Measurements from ENCODE around the gene PDE3B. TPM values are rescaled to one million over a fixed set of nuclear protein-coding genes. Genes with fewer than 3 reads are reported as not detected.

Gene PDE3B
- total RNA-seq, 1 experiment from 2014 or later, result 4.8 TPM

DNA sequence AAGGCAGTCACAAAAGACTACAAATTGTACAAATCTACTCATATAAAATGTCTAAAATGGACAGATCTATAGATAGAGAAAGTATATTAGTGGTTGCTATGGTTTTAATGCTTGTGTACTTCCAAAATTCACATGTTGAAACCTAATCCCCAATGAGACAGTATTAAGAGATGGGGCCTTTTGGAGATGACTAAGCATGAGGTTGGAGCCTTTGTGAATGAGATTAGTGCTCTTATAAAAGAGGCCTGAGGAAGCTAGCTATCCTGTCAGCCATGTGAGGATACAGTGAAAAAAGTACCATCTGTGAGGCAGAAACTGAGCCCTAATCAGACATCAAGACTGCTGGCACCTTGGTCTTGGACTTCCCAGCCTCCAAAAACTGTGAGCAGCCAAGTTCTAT is 165.9 kb downstream of the PDE3B start:
- POLR2A ChIA-PET (ENCODE audit: low non-redundant PET), result no interaction called here
- intact Hi-C loops (cut with micrococcal nuclease; ENCODE audit: unreplicated experiment), result no loop called here
- H3K27me3 ChIP-seq (replicated peaks; ENCODE audit: insufficient read depth, low read depth, low read length, poor library complexity), result no peaks in the 10 kb centered on the region

GRCh38 chr11:14812757-14813156 is 169.2 kb downstream of the PDE3B start:
- H3K4me3 ChIP-seq (ENCODE audit: low read depth, low read length, poor library complexity, severe bottlenecking), result no peak overlapping the region
- H3K27me3 ChIP-seq (replicated peaks; ENCODE audit: insufficient read depth, low read depth, low read length, poor library complexity), result no peaks in the 10 kb centered on the region
- H3K4me1 ChIP-seq (ENCODE audit: insufficient read depth, low read length, poor library complexity, severe bottlenecking), result no peaks in the 10 kb centered on the region
- POLR2A ChIA-PET (ENCODE audit: low non-redundant PET), result no interaction called here
- H3K9me3 ChIP-seq (ENCODE audit: low read depth, low read length, poor library complexity, severe bottlenecking), result no peaks in the 10 kb centered on the region
- no peak for DNase-seq (ENCODE audit: low spot score)
- H3K36me3 ChIP-seq (ENCODE audit: insufficient read depth, low read length, poor library complexity, severe bottlenecking), result no peaks in the 10 kb centered on the region
- BruUV-seq (replicated peaks), result no TSS peak
- CTCF ChIA-PET, result no interaction called here
- no peak for TF ChIP-seq CTCF (conservative IDR thresholded peaks at IDR 0.05; ENCODE audit: low read depth, low read length)
- TF ChIP-seq EZH2 (IDR thresholded peaks at IDR 0.05; ENCODE audit: borderline replicate concordance, low read depth, low read length, poor library complexity, severe bottlenecking), result no peak
- H3K27ac ChIP-seq (ENCODE audit: low read depth, low read length, poor library complexity, severe bottlenecking), result no peak overlapping the region
- intact Hi-C loops (cut with micrococcal nuclease; ENCODE audit: unreplicated experiment), result no loop called here

More for the DNA sequence above, 165.9 kb downstream of the PDE3B start:
- Histone ChIP-seq H3K4me1 (ENCODE audit: insufficient read depth, low read length, poor library complexity, severe bottlenecking) (no peaks in the 10 kb centered on the region), H3K27ac (ENCODE audit: low read depth, low read length, poor library complexity, severe bottlenecking) (no peak overlapping the region), H3K4me3 (ENCODE audit: low read depth, low read length, poor library complexity, severe bottlenecking) (no peak overlapping the region), H3K9me3 (ENCODE audit: low read depth, low read length, poor library complexity, severe bottlenecking) (no peaks in the 10 kb centered on the region), H3K36me3 (ENCODE audit: insufficient read depth, low read length, poor library complexity, severe bottlenecking) (no peaks in the 10 kb centered on the region)
- peak; percentile 64 for DNase-seq (ENCODE audit: low spot score)
- CTCF ChIA-PET, result no interaction called here
- no TSS peak for BruUV-seq (replicated peaks)
- no peak for TF ChIP-seq CTCF (conservative IDR thresholded peaks at IDR 0.05; ENCODE audit: low read depth, low read length)
- TF ChIP-seq EZH2 (IDR thresholded peaks at IDR 0.05; ENCODE audit: borderline replicate concordance, low read depth, low read length, poor library complexity, severe bottlenecking), result no peak

DNA sequence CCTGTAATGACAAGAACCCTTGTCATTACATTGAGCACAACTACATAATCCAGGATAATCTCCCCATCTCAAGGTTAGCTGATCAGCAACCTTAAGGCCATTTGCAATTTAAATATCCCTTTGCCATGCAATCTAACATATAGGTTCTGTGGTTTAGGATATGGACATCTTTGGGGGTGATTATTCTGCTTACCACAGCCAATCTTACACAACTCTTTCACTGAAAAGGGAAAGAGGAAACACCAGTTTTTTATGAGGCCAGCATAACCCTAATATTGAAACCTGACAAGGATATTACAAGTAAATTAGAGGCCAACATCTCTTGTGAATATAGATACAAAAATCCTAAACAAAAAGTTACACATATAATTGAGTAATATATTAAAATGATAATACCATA is 169.9 kb downstream of the PDE3B start:
- no TSS peak for BruUV-seq (replicated peaks)
- H3K4me3 ChIP-seq (ENCODE audit: low read depth, low read length, poor library complexity, severe bottlenecking), result no peak overlapping the region
- intact Hi-C loops (cut with micrococcal nuclease; ENCODE audit: unreplicated experiment), result no loop called here
- H3K27ac ChIP-seq (ENCODE audit: low read depth, low read length, poor library complexity, severe bottlenecking), result no peak overlapping the region
- TF ChIP-seq EZH2 (IDR thresholded peaks at IDR 0.05; ENCODE audit: borderline replicate concordance, low read depth, low read length, poor library complexity, severe bottlenecking) (no peak), CTCF (conservative IDR thresholded peaks at IDR 0.05; ENCODE audit: low read depth, low read length) (no peak)
- no peaks in the 10 kb centered on the region for H3K4me1 ChIP-seq (ENCODE audit: insufficient read depth, low read length, poor library complexity, severe bottlenecking)
- no peak for DNase-seq (ENCODE audit: low spot score)
- no peaks in the 10 kb centered on the region for H3K27me3 ChIP-seq (replicated peaks; ENCODE audit: insufficient read depth, low read depth, low read length, poor library complexity)
- no peaks in the 10 kb centered on the region for H3K36me3 ChIP-seq (ENCODE audit: insufficient read depth, low read length, poor library complexity, severe bottlenecking)
- ChIA-PET POLR2A (ENCODE audit: low non-redundant PET) (no interaction called here), CTCF (no interaction called here)
- no peaks in the 10 kb centered on the region for H3K9me3 ChIP-seq (ENCODE audit: low read depth, low read length, poor library complexity, severe bottlenecking)
